Activated CD8-positive, alpha-beta memory T cell treated with anti-CD3 and anti-CD28 coated beads, Interleukin-2, amount 50 U/mL, for 1 hour (primary cell): Measurements from ENCODE around the gene ANHX.
"Not testable (repeated sequence)": the region's sequence is repeated elsewhere in the genome, so short reads cannot be mapped to it uniquely, and the experiment has no call there.

ENCODE experiments used
- DNase-seq: peaks from one replicate; pipeline ENCODE4 v3.0.0-alpha.2; 2020; ENCODE audit errors: extremely low read depth

The ANHX gene

DNA sequence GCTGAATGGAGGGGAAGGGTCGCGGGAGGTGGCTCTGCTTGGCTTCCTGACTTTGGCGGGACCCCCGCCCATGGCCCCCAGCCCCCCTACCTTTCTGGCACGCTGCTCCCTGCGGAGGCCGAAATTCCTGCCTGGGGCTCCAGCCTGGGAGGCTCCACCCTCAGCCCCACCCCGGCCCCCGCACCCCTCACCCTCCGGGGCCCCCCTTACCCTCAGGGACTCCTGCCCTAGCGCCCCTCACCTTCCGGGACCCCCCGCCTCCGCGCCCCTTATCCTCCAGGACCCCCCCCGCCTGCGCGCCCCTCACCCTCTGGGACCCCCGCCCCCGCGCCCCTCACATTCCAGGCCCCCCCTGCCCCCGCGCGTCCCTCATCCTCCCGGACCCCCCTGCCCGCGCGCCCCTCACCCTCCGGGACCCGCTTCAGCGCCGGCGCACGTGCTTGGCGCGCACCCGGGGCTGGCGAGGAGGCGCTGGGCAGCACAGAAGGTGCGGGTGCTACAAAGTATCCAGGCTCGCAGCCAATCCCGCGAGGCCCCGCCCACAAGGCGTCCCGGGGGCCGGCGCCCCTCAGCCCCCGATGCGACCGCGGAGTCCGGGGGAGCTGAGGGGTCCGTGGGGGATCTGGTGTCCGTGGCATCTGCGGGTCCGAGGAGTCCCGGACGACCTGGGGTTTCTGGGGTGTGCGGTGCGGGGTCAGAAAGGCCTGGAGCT, at the start of gene ANHX:
ANHX (minus strand) TSS at position 477 of the 712 bp plus-strand sequence. CDS start 1,521 bp downstream, outside the sequence.
- no peak for DNase-seq

DNA sequence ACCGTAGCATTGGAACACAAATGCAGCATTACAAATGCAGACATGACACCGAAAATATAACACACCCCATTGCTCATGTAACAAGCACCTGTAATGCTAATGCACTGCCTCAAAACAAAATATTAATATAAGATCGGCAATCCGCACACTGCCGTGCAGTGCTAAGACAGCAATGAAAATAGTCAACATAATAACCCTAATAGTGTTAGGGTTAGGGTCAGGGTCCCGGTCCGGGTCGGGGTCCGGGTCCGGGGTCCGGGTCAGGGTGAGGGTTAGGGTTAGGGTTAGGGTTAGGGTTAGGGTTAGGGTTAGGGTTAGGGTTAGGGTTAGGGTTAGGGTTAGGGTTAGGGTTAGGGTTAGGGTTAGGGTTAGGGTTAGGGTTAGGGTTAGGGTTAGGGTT, 29.0 kb upstream of the ANHX start:
- not testable (repeated sequence) for DNase-seq

DNA sequence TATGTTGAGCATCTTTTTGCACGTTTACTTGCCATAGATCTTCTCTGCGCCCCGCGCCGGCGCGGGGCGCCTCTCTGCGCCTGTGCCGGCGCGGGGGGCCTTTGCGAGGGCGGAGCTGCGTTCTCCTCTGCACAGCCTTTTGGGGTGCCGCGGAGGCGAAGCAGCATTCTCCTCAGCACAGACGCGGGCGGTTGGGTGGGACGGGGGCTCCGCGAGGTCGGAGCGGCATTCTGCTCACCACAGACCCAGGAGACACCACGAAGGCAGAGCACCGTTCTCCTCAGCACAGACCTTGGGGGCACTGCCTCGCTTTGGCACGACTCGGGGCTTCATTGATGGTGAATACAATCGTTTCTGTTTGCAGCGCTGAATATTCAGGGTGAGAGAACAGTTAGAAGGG, 28.5 kb upstream of the ANHX start:
- DNase-seq = no peak

DNA sequence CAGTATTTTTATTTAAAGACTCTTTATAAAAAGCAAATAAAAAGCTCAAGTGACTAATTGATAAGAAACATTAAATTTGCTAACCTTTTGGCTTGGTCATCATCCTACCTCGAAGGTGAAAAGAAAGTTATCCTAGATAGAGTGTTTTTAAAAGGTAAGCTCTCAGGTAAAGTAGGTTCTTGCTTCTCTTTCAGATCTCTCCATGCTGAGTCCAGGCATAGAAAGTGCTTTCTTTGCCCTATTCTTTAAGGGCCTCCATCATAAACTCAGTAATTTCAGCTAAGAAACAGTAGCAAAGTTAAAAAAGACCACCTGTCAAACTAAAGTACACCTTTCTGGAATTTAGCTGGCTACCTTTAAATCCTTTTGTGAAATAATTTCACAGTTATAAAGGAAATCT, 20.6 kb upstream of the ANHX start:
- DNase-seq = no peak

DNA sequence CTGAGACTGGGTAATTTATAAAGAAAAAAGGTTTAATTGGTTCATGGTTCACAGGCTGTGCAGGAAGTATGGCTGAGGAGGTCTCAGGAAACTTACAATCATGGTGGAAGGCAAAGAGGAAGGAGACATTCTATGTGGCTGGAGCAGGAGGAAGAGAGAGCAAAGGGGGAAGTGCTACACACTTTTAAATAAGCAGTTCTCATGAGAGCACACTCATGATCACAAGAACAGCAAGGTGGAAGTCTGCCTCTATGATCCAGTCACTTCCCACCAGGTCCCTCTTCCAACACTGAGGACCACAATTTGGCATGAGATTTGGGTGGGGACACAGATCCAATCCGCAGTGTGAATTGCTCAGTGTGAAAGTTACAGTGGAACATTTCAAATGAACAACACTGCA, 20.2 kb upstream of the ANHX start:
- DNase-seq = not testable (repeated sequence)

DNA sequence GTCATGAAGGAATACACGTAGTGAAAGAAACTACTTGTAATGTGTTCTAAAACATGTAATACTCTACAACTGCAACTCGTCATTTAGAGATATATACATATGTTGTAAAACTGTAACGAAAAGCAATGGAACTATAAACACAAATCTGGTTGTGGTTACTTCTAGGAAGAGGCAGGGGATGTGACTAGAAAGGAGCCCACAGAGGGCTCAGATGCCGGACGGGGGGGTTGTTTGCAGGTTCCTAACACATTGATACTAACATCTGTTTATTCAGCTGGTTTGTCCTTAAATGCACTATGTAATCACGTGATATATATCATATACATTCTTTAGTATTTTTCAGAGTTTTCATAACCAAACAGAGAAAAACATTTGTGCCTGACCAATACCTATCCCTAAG, 16.1 kb upstream of the ANHX start:
- DNase-seq = no peak

DNA sequence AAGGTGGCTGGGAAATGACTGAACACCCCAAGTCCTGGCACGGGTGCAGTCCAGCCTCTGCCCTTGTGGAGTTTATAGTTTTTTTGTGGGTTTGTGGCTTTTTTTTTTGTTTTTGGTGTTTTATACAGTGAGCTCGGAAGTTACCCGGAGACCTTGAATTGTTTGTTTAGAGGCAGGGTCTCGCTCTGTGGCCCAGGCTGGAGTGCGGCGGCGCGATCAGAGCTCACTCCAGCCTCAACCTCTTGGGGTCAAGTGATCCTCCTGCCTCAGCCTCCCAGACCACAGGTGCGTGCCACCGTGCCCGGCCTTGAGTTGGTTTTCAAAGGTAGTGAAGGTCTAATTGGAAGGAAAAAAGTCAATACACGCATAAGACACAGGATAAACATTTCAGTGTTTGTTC, 879 bp upstream of the ANHX start:
- DNase-seq = no peak

DNA sequence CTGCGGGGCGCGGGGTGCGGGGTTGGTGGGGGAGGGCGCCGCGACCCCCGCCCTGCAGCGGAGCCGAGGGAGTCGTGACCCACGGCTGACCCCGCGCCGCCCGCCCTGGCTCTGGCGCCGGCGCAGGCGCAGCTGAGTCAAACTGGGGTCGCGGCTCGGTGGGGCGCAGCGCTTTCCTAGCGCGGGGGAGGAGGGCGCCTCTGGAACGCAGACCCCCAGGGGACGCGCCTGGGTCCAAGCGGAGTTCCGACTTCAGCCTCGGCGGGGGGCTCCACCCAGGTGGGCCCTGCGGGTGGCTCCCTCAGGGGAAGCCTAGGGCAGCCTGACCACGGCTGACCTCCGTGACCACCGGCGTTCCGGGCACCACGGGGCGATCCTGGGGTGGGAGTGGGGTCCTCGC, 467 bp upstream of the ANHX start:
- DNase-seq = no peak

DNA sequence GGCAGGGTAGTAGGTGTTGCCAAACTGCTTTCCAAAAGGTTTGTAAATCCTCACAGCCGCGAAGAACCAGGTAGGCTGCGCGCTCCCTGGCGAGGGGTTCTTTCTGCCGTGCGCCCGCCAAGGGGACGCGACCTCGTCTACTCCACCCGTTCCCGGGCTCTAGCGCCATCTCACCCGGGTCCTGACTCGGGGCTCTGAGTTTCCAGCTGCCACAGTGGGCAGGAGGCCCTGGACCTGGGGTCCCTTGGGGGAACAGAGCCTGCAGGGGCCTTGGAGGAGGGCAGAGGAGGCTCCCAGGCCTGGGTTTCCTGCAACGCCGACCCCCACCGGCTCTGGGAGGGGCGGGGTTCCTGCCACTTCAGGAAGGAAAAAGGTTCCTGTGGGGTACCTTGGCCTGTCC, 706 bp downstream of the ANHX start:
- no peak for DNase-seq

DNA sequence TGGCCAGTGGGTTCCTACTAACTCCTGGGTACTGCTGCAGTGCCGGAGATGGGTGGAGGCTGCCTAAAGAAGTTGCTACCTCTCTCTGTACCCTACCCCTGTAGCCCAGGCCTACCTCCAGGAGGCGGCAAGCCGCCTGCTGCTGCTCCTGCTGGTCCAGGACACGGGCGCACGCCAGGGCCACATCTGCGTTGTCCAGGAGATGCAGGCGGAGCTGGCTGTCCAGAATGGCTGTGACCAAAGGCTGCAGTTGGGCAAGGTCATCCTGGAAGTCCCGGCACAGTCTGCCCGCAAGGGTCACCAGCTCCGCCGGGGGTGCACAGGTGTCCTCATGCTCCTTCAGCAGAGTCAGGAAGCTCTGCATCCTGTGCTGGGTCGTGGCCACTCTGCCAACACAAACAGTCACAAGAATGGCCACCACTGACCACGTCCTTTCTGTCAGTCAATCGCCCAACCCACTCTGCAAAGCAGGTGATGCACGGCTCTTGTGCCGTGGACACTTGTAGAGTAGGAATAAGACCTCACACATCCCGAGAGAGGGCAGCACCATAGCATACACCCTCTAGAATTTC, 1.6 kb downstream of the ANHX start:
- DNase-seq = no peak

DNA sequence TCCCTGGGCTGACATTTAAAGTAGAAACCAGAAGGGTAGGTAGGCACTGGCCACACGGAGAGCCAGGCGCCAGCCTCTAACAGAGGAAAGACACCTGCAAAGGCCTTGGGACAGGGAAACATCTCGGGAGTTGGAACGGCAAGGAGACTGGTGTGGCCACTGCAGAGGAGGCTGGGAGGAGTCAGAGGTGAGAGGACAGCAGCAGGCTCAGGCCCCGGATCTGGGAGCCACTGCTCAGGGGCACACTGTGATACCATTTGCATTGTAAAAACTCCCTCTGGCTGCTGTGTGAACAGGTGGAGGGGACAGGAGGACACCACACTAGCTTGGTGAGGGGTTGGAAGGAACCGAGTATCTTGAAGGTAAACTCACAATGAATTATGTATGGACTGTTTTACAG, 2.7 kb downstream of the ANHX start:
- DNase-seq = no peak

DNA sequence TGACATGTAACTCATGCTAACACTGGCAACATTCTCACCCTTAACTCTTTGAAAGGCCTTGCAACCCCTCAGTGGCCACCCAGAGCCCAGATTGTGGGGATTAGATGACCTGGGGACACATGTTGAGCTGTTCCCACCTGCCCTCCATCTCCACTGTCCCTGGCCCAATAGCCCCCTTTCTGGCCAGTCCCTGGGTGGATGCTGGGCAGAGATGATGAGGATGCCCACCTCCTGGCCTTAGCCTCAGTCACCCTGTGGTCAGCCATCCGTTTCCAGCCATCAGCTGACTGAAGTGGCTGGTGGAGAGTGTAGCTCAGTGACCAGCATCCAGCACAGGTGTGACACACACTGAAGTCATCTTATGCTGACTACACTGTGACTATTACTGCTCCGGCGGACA, 4.7 kb downstream of the ANHX start:
- no peak for DNase-seq

DNA sequence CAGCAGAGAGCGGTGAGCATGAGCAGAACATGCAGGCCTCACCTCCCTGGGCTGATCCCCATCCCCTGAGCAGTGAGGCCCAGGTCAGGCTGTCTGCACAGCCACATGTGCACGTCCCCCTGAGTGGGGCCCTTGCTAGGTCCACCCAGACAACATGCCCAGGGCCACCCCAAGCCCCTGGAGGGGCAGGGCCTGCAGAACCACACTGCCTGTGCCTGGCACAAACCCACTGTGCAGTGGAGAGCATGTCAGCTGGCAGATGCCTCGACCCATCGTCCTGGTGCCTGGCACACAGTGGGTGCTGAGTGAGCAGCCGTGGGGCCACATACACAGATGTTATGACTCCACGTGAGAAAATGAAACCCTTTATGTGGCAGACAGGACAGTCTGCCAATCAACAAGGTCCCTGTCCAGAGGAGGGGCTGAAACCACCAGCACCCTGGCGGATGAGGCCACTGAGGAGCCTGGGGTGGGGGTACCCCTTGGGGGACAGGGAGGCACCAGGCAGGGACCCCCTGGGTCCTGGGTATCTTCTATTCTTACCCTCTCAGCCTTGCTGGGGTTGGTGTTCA, 8.3 kb downstream of the ANHX start:
- DNase-seq = no peak

DNA sequence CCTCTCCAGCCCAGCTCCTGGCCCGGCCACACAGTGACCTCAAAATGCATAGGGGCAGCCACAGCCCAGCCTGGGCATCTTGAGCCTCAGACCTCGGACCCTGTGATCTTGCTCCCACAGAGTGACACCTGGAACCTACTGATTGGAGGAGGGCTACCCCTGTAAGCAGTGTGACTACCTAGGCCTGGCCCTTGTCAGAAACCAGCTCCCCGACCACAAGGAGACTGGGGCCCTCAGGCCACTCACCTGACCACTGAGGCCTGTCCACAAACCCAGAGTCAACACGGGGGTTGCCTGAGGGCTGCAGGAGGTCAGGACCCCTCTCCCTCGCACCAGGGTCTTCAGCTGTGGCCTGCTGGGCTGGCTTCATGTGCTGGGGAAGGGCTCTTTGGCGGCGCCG, 9.0 kb downstream of the ANHX start:
- no peak for DNase-seq

DNA sequence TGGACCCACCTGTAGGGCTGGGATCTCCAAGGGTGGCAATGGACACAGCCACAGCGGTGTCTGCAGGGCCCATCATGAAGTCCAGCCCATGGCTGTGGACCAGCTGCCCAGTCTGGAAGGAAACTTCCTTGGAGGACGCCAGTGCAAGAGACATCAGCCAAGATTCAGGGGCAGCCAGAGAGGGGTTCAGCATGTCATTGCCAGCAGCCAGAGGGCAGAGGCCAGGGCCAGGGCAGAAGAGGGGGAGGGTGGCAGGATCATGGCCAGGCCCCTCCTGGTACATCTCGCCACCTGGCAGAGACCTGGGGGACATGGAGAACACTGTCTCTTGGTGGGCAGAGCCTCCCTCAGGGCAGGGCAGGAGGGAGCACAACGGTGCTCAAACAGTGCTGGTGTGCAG, 10.2 kb downstream of the ANHX start:
- DNase-seq = no peak

DNA sequence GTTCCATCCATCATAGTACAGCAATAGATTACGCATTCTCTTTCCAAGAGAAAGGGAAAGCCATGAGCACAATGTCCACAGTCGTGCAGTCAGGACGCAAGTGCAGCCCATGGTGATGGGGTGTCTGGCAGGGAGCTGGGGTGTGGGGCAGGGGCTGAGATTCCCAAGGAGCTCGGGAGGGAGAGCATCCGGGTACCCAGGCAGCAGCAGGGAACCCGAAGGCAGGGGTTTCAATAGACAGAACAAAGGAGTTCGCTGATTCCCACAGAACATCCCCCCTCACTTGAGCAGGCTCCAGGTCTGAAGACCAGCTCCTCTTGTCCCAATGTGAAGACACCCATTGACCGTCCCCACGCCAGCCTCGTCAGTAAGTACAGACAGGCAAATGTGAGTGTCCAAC, 13.5 kb downstream of the ANHX start:
- no peak for DNase-seq

DNA sequence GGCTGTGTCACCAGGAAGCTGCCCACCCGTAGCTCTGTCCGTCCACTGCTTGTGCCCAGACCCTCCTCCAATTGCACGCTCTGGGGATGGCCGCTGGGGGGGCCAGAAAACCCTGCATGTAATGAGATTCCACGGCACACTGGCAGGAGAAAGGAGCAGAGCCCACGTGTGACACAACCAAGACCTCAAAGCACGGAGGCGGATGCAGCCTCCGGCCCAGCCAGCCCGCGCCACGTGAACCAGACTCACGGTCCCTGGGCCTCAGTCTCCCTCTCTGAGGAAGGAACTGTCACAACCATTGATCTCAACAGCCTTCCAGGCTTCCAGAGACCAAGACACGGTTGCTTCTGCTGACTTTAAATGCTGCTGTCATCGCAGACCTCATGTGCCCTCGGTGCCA, 14.4 kb downstream of the ANHX start:
- no peak for DNase-seq

DNA sequence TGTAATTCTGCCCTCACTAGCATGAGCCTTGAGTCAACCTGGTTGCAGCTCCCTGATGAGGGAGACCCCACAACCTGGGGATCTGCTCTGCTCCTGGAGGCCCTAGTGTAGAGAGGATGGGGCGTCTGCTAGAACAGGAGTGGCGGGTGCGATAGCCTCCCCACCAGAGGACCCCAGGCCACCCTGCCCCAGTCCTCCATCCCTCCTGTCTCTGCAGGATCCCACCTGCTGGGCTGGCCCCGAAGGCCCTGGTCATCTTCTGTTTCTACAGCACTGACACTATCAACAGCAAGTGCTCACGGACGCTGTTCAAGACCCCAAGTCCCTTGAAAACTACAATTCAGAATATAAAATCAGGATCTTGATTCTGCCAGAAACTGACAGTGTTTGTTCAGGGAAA, 15.2 kb downstream of the ANHX start:
- no peak for DNase-seq

DNA sequence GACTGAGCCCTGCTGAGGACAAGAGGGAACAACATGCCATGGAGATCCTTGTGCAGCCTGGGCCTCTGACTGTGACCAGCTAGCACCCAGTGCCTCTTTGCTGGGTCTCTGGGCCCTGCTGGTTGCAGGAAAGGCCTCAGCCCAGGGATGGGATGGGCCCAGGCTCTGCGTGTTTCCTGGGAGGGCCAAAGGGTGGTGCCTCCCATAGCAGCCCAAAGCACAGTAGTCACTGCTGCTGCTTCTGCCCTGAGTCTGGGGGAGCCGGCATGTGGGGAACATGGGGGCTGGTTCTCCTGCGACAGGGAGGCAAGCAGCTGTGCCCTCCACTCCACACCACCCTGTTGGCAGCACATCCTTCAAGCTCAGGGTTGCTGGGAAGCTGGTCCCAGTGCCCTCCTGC, 18.5 kb downstream of the ANHX start:
- DNase-seq = no peak

DNA sequence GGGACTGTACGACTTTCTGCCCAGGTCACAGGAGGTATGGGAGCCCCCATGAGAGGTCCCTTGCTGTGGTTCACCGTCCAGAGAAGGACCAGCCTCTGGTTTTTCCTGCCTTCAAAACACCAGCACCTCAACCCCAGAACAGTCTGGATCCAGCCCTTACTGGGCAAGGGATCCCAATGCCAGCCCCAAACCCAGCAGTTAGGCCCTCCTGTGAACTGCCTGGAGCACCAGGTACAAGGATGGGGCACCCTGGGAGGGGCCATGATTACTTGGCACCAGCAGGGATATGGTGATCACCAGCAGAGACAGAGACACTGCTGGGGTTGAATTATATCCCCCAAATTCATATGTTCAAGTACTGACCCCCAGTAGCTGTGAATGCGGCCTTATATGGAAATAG, 20.0 kb downstream of the ANHX start:
- no peak for DNase-seq

DNA sequence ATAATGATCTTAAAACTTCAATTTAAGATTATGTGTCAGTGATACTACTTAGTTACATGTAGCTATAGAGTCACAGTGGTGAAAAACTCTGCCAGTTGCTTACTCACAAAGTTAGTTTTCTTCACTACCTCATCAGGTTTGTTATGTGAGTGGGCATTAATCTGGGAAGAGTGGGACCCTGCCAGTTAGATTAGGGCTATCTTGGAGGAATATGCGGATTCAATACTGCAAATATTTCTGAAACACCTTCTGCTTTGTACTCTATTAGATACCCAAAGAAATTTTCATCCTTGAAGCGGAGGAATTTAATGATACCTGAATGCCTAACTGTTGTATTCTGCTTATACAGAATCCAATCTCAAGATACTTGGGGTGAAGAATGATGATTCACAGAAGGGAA, 29.3 kb downstream of the ANHX start:
- DNase-seq = no peak

DNA sequence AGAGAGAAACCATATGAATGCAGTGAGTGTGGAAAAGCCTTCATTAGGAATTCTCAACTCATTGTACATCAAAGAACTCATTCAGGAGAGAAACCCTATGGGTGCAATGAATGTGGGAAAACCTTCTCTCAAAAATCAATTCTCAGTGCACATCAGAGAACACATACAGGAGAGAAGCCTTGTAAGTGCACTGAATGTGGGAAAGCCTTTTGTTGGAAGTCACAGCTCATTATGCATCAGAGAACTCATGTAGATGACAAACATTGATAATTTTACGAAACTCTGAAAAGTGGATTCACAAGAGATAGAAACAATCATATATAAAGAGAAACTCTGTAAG, 31.4 kb downstream of the ANHX start:
- no peak for DNase-seq

DNA sequence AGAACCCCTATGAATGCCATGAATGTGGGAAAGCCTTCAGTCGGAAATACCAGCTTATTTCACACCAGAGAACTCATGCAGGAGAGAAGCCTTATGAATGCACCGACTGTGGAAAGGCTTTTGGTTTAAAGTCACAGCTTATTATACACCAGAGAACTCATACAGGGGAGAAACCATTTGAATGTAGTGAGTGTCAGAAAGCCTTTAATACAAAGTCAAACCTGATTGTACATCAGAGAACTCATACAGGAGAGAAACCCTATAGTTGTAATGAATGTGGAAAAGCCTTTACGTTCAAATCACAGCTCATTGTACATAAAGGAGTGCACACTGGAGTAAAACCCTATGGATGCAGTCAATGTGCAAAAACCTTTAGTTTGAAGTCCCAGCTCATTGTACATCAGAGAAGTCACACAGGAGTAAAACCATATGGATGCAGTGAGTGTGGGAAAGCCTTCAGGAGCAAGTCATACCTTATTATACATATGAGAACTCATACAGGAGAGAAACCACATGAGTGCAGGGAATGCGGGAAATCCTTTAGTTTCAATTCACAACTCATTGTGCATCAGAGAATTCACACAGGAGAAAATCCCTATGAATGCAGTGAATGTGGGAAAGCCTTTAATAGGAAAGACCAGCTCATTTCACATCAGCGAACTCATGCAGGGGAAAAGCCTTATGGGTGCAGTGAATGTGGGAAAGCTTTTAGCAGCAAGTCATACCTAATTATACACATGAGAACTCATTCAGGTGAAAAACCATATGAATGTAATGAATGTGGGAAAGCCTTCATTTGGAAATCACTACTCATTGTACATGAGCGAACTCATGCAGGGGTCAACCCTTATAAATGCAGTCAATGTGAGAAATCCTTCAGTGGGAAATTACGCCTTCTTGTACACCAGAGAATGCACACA, 32.1 kb downstream of the ANHX start:
- DNase-seq = no peak
